K562 treated with DMSO at 1 percent for 24 hours (cell line): ENCODE data around the gene RNF126. TPM values are rescaled to one million over a fixed set of nuclear protein-coding genes. Genes with fewer than 3 reads are reported as not detected.

Experiments
- total RNA-seq: library from RNA; unstranded; fragments of 300-600 nt; gene quantifications from 2 replicates; pipeline ENCODE4 v1.2.3, GENCODE V29; 2022; ENCODE audit warnings: low read depth; ENCODE audit not compliant: insufficient read depth

RNF126 gene
- 97.3 and 111 TPM in 2 replicates for total RNA-seq

DNA sequence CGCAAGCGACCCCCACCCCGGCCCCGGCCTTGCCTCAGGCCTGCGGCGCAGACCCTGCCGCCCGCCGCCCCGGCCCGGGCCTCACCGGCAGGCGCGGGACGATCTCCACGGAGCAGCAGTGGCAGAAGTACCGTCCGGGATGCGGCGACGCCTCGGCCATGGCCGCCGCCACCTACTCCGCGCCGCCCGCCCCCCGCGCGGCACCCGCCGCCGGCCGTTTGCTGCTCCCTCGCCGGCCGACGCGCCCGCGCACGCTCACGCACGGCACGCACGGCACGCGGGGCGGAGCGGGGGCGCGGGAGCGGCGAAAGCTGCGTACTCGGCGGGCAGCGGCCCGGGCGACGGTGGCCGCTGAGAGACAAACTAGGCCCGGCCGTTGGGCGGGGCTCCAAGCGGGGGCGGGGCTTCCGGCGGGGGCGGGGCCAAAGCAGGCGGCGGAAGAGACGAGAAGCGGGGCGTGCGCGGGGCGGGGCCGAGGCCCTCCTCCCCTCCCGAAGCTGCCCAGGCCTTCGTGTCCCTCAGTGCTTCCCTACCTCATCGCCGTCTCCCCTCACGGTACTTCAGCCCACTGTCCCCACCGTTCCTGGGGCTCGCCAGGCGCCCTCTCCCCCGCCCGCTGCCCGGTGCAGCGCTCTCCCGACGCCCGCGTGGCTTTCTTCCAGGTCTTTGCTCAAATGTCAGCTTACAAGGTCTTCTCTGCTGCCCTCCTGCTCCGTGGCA lies at the start of gene RNF126:
Gene RNF126 (minus strand): TSS at position 253 of the 720 bp plus-strand sequence. CDS start 93 bp downstream, at position 160.

DNA sequence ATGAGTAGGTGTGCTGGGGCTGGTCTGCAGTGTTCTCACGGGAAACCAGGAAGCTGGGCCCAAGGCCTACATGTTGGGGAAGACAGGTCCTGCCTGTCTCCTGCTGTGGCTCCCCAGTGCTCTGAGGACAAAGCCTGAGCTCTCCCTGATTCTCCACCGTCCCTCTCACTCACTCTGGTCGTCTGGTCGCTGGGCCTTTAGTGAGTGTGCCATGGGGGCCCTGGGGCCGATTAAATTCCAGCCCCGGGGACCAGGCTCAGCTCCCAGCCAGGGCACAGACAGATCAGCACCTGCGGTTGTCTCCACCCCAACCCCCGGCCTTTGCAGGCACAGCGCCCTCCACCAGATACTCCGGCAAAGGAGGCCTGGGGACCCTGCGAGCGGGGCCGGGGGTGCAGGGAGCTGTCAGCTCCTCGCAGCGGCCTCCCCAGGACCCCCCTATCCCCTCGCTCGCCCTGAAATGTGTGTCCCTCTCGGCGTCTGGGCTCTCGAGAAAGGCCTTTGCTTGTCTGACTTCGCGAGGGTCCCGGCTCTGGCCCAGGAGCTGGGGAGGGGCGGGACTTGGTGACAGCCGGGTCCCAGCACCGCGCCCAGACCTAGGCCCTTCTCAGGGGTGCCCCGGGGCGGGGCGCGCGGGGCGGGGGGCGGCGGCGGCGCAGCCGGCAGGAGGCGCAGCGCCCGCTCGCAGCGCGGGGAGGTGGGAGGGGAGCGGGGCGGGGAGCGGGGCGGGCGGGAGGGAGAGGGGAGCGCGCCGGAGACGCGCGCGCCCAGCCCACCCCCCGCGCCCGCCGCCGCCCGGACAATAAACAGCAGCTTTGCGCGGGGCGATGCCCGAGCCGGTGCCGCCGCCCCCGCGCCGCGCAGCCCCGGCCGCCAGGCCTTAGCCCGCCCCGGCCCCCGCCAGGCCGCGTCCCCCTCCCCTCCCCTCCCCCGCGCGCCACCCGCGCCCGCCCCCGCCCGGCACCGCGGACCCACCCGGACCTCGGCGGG lies 45.4 kb upstream of the RNF126 start, which contains the start of gene PALM:
Gene PALM (plus strand): TSS at position 782 of the 990 bp plus-strand sequence. CDS start 212 bp downstream, outside the sequence.

DNA sequence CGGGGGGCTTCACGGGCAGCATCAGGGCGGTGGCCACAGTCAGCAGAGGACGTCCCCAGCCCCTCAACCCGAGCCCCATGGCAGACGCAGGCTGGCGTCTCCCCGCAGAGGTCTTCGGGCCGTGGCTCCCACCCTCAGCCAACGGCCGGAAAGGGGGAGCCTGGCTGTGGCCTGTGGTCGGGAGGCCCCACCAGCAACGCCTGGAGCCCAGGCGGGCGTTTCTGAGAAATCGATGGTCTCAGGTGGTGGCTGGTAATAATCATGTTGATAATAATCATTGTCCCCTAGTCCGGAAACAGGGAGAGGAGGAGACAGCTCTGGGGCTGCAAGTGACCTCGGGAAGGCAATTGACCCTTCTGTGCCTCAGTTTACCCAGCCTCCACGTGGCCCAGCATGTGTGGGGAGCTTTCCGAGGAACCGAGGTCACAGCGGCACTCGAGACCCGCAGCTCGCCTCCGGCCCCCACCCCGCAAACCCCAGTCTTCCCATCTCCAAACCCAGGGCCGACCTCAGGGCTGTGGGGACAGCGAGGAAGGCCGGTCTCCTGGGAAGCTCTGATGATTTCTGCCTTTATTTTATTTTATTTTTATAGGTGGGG lies 32.4 kb upstream of the RNF126 start, which contains the start of gene PRSS57:
Gene PRSS57 (minus strand): TSS at position 101 of the 598 bp plus-strand sequence. CDS start 22 bp downstream, at position 79.

DNA sequence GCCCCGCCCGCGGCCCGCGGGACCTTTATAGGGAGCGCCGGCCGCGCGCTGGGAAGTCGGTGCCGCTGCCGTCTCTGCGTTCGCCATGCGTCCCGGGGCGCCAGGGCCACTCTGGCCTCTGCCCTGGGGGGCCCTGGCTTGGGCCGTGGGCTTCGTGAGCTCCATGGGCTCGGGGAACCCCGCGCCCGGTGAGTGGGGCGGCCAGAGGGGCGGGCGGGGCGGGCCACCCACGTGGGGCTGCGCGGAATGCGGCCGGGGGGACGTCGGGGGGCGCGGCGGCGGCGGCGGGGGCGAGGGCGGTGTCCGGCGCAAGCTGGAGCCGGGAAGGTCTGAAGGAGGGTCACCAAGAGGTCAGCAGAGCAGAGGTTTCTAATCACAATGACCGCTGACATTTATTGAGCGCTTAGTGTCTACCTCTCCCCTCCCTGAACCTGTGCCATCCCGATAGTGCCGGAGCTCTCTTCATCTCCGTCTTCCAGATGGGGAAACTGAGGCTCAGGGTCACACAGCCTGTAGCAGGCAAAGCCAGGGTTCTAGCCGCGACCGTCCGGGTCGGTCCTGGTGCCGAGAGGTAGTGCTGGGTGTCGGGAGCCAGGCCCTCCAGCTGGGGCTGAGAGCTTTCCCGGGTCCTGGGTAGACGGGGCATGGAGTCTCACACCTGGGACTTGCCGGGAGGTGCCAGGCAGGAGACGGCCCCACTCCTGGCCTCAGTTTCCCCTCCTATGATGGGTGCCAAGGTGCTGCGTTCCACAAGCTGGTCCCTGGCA lies 13.5 kb upstream of the RNF126 start, which contains the start of gene FSTL3:
Gene FSTL3 (plus strand): TSS at position 54 of the 767 bp plus-strand sequence. CDS start 32 bp downstream, at position 86.

DNA sequence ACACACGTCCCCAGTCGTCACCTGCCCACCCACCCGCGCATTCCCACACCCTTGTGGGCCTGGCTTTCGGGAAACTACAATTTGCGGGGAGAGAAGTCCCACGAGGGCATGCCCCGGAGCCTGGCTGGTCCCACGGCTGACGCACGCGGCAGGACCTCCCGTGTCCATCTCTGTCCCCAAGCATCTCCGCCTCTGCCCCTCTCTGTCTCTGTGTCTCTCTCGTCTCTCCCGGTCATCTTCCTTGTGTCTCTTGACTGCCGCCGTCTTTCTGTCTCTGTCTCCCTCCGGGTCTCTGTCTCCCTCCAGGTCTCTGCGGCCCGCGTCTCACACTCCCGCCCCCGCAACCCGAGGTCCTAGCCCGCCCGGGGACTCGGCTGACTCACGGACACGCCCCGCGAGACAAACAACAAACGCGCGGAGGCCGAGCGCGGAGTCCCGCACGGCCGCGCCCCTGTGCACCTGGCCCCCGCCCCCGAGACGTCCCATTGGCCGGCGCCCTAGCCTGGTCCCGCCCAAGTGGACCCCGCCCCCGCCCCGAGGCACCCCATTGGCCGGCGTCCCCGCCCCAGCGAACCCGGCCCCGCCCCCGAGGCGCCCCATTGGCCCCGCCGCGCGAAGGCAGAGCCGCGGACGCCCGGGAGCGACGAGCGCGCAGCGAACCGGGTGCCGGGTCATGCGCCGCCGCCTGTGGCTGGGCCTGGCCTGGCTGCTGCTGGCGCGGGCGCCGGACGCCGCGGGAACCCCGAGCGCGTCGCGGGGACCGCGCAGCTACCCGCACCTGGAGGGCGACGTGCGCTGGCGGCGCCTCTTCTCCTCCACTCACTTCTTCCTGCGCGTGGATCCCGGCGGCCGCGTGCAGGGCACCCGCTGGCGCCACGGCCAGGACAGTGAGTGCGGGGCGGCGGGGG lies 23.5 kb downstream of the RNF126 start, which contains the start of gene FGF22:
Gene FGF22 (plus strand): TSS at position 627 of the 908 bp plus-strand sequence. CDS start 47 bp downstream, at position 674.

DNA sequence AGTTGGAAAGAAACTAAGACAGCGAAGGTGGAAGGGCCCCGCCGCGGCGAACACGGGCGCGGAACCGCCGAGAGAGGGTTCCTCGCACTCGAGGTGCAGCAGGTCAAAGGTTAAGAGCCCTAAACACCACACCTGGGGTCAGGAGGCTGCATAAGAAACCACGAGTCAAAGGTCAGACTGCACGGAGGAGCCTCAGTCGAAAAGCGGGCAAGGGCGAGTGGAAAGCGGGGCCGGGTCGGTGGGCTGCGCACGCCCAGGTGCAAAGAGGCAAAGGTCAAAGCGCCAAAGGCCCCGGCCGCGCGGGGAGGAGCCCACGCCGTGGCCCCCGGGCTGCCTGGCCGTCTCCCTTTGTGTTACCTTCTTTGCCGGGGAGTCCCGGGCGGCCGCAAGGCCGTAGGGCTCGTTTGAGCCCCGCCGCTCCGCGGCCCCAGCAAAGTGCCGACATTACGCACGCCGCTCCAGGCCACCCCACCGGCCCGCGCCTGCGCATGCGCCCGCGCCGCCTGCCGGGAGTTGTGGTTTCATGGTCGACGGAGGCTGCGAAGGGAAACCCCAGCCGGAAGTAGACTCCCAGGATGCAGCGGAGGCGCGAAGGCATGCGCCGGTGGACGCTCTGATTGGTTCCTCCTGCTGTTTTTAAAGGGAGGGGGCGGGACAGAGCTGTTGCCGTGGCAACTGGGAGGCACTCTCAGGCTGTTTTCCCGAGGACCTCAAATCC lies 29.8 kb downstream of the RNF126 start, which contains the start of gene POLRMT:
Gene POLRMT (minus strand): TSS at position 470 of the 718 bp plus-strand sequence. CDS start 25 bp downstream, at position 445.

Other genes starting within 250 kb of the RNF126 start
- 1.5 and 1.9 TPM in 2 replicates for gene SHC2, start 202.2 kb downstream of the RNF126 start, total RNA-seq
- gene MADCAM1, start 166.7 kb downstream of the RNF126 start, total RNA-seq: 1.0 and 1.9 TPM in 2 replicates
- gene TPGS1, start 155.7 kb downstream of the RNF126 start, total RNA-seq: 110 and 128 TPM in 2 replicates
- 171 and 181 TPM in 2 replicates for gene CDC34, start 131.5 kb downstream of the RNF126 start, total RNA-seq
- 1.5 and 2.2 TPM in 2 replicates for gene GZMM, start 119.2 kb downstream of the RNF126 start, total RNA-seq
- gene BSG, start 90.6 kb downstream of the RNF126 start, total RNA-seq: 800 and 804 TPM in 2 replicates
- 4.4 and 6.4 TPM in 2 replicates for gene HCN2, start 73.3 kb downstream of the RNF126 start, total RNA-seq
- 103 and 118 TPM in 2 replicates for gene POLRMT, start 29.7 kb downstream of the RNF126 start, total RNA-seq
- 0.58 and 0.82 TPM in 2 replicates for gene FGF22, start 23.3 kb downstream of the RNF126 start, total RNA-seq
- 9.8 and 12.7 TPM in 2 replicates for gene FSTL3, start 13.2 kb upstream of the RNF126 start, total RNA-seq
- 18.9 and 21.6 TPM in 2 replicates for gene PRSS57, start 32.2 kb upstream of the RNF126 start, total RNA-seq
- gene PALM, start 45.7 kb upstream of the RNF126 start, total RNA-seq: 20.1 and 24.9 TPM in 2 replicates
- 0.25 TPM in 1 of 2 replicates, not detected in the other for gene MISP, start 87.9 kb upstream of the RNF126 start, total RNA-seq
- 331 and 361 TPM in 2 replicates for gene PTBP1, start 134.2 kb upstream of the RNF126 start, total RNA-seq
- gene PLPPR3, start 158.7 kb upstream of the RNF126 start, total RNA-seq: 26.9 and 33.9 TPM in 2 replicates
- 1.3 and 1.6 TPM in 2 replicates for gene AZU1, start 164.6 kb upstream of the RNF126 start, total RNA-seq
- gene PRTN3, start 177.8 kb upstream of the RNF126 start, total RNA-seq: 0.87 and 1.3 TPM in 2 replicates
- gene ELANE, start 189.1 kb upstream of the RNF126 start, total RNA-seq: not detected in 2 replicates
- gene CFD, start 196.4 kb upstream of the RNF126 start, total RNA-seq: 64.6 and 67.7 TPM in 2 replicates
- 58.2 and 66.2 TPM in 2 replicates for gene MED16, start 230.0 kb upstream of the RNF126 start, total RNA-seq
- gene RNU6-9, start 230.3 kb upstream of the RNF126 start, total RNA-seq: not detected in 2 replicates